ENCODE measurements around the gene SLC6A11.

DNA sequence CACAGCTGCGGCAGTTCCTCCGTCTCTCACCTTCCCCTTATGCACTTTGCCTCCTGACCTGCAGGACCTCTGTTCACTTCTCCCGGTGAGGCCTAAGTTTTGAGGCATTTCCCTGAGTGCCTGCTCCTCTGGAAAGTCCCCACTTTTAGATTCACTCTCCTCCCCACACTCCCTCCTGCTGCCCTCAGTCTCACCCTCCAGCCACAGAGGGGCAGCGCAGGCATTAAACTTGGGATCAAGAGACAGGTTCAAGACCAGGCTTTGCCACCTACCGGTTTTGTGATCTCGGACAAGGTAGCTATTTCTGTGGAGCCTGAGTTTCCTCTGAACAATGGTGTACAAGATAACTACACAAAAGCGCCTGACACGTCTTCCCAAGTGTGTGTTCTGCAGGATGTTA is 19.4 kb downstream of the SLC6A11 start:
- TF ChIP-seq, protein P1, sequence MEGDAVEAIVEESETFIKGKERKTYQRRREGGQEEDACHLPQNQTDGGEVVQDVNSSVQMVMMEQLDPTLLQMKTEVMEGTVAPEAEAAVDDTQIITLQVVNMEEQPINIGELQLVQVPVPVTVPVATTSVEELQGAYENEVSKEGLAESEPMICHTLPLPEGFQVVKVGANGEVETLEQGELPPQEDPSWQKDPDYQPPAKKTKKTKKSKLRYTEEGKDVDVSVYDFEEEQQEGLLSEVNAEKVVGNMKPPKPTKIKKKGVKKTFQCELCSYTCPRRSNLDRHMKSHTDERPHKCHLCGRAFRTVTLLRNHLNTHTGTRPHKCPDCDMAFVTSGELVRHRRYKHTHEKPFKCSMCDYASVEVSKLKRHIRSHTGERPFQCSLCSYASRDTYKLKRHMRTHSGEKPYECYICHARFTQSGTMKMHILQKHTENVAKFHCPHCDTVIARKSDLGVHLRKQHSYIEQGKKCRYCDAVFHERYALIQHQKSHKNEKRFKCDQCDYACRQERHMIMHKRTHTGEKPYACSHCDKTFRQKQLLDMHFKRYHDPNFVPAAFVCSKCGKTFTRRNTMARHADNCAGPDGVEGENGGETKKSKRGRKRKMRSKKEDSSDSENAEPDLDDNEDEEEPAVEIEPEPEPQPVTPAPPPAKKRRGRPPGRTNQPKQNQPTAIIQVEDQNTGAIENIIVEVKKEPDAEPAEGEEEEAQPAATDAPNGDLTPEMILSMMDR (conservative IDR thresholded peaks at IDR 0.05; ENCODE audit: low read depth, low read length), result no peak
- TF ChIP-seq EZH2 (IDR thresholded peaks at IDR 0.05; ENCODE audit: borderline replicate concordance, low read depth, low read length, poor library complexity, severe bottlenecking), result no peak
